K562 (cell line): ENCODE data around the gene SRCAP. TPM values are rescaled to one million over a fixed set of nuclear protein-coding genes. Genes with fewer than 3 reads are reported as not detected.

Experiments used
- AFF4 ChIP-seq: sonication (generic); formaldehyde crosslinking; IDR thresholded peaks from 2 replicates; pipeline ENCODE4 v1.8.0; 2023; ENCODE audit warnings: mild to moderate bottlenecking, missing genetic modification reagents
- CXXC5 ChIP-seq: fragments of 250-450 bp; sonication (Bioruptor Pico); IDR thresholded peaks from 2 replicates; pipeline ENCODE4 v1.8.0; 2022; ENCODE audit warnings: inconsistent platforms, mild to moderate bottlenecking, moderate library complexity
- ELK3 ChIP-seq: fragments of 450-650 bp; formaldehyde crosslinking; IDR thresholded peaks from 2 replicates; pipeline ENCODE4 v1.4.0; 2020; ENCODE audit warnings: mild to moderate bottlenecking
- FOXJ3 ChIP-seq: sonication (generic); formaldehyde crosslinking; IDR thresholded peaks from 2 replicates; pipeline ENCODE4 v1.4.0; 2020; ENCODE audit warnings: mild to moderate bottlenecking, missing genetic modification reagents
- GABPB2 ChIP-seq: fragments of 250-450 bp; sonication (Bioruptor Pico); conservative IDR thresholded peaks from 2 replicates; pipeline ENCODE4 v1.5.1; 2021; ENCODE audit warnings: mild to moderate bottlenecking
- GATAD2A ChIP-seq: fragments of 450-650 bp; IDR thresholded peaks from 2 replicates; pipeline ENCODE4 v1.6.1; 2017
- GTF2E2 ChIP-seq: fragments of 200-800 bp; sonication (Bioruptor generic); IDR thresholded peaks from 2 replicates; pipeline ENCODE4 v1.6.1; 2016; ENCODE audit warnings: missing genetic modification characterization, missing compliant biosample characterization
- KLF1 ChIP-seq: fragments of 450-650 bp; IDR thresholded peaks from 2 replicates; pipeline ENCODE4 v1.6.1; 2016; ENCODE audit warnings: missing genetic modification characterization, missing compliant biosample characterization
- KLF6 ChIP-seq: fragments of 250-450 bp; sonication (Bioruptor Pico); IDR thresholded peaks from 2 replicates; pipeline ENCODE4 v1.4.0; 2020; ENCODE audit warnings: mild to moderate bottlenecking, moderate library complexity, borderline replicate concordance
- MECOM ChIP-seq: fragments of 250-450 bp; sonication (Bioruptor Pico); IDR thresholded peaks from 2 replicates; pipeline ENCODE4 v1.8.0; 2022; ENCODE audit warnings: inconsistent platforms
- NR2C1 ChIP-seq, 2 experiments: fragments of 450-650 bp; IDR thresholded peaks; 2 replicates each; pipeline ENCODE4 v1.6.1; 2017; ENCODE audit warnings: mild to moderate bottlenecking in 2 of 2, antibody characterized with exemption in 1 of 2, inconsistent platforms in 1 of 2, missing compliant biosample characterization in 1 of 2, missing genetic modification characterization in 1 of 2
- PHB2 ChIP-seq: fragments of 450-650 bp; IDR thresholded peaks from 2 replicates; pipeline ENCODE4 v1.6.1; 2017; ENCODE audit warnings: low read depth
- STAT5A ChIP-seq: IDR thresholded peaks from 2 replicates; pipeline ENCODE4 v1.6.1; 2012; ENCODE audit warnings: low read length, inconsistent platforms, borderline replicate concordance
- ZFP36 ChIP-seq: fragments of 150-350 bp; IDR thresholded peaks from 2 replicates; pipeline ENCODE4 v1.6.1; 2018; ENCODE audit warnings: low read length, low read depth; ENCODE audit not compliant: partially characterized antibody
- ZNF12 ChIP-seq: sonication (generic); formaldehyde crosslinking; IDR thresholded peaks from 2 replicates; pipeline ENCODE4 v1.4.0; 2020; ENCODE audit warnings: mild to moderate bottlenecking, missing genetic modification reagents
- ZNF133 ChIP-seq: fragments of 250-450 bp; sonication (Bioruptor Pico); IDR thresholded peaks from 2 replicates; pipeline ENCODE4 v1.4.0; 2020; ENCODE audit warnings: mild to moderate bottlenecking
- ZNF347 ChIP-seq: fragments of 450-650 bp; formaldehyde crosslinking; IDR thresholded peaks from 2 replicates; pipeline ENCODE4 v1.4.0; 2020; ENCODE audit warnings: low read depth, mild to moderate bottlenecking, moderate library complexity
- ZNF57 ChIP-seq: fragments of 450-650 bp; formaldehyde crosslinking; IDR thresholded peaks from 2 replicates; pipeline ENCODE4 v1.4.0; 2020; ENCODE audit warnings: mild to moderate bottlenecking, moderate library complexity
- polyA plus RNA-seq, 8 experiments: library from polyadenylated mRNA; depleted of rRNA in 4 of 8; stranded (reverse) in 5 of 8; unstranded in 3 of 8; fragments of >200 nt; fragmentation: Nextera tagmentation in 2 of 8; fragmentation: Illumina TruSeq in 1 of 8; extraction: Ambion mirVana in 2 of 8; extraction: Trizol in 1 of 8; gene quantifications; 2 replicates each; pipeline versions ENCODE4 v1.2.1 to v1.2.3, GENCODE V29; 2011 to 2014; ENCODE audit warnings: inconsistent platforms in 1 of 8, missing spikeins in 1 of 8
- total RNA-seq, 7 experiments: library from RNA; depleted of rRNA in 6 of 7; stranded (reverse); fragments of >200 nt in 6 of 7; fragmentation: Illumina TruSeq in 2 of 7; extraction: Trizol in 2 of 7; gene quantifications; 2 replicates each; pipeline versions ENCODE4 v1.2.1 to v1.2.3, GENCODE V29; 2011 to 2021; ENCODE audit warnings: low replicate concordance in 1 of 7
- TF ChIP-seq, protein P1 (sequence below): fragments of 250-450 bp; sonication (Bioruptor Pico); IDR thresholded peaks from 2 replicates; pipeline ENCODE4 v1.5.0; 2021; ENCODE audit warnings: mild to moderate bottlenecking, moderate library complexity

The SRCAP gene
- total and polyA plus RNA-seq, 9 of the 15 experiments (the other 6 are each of a cell fraction or from before 2014, with no cell fraction given), result 0.21 to 62.6 (median 5.8) TPM

DNA sequence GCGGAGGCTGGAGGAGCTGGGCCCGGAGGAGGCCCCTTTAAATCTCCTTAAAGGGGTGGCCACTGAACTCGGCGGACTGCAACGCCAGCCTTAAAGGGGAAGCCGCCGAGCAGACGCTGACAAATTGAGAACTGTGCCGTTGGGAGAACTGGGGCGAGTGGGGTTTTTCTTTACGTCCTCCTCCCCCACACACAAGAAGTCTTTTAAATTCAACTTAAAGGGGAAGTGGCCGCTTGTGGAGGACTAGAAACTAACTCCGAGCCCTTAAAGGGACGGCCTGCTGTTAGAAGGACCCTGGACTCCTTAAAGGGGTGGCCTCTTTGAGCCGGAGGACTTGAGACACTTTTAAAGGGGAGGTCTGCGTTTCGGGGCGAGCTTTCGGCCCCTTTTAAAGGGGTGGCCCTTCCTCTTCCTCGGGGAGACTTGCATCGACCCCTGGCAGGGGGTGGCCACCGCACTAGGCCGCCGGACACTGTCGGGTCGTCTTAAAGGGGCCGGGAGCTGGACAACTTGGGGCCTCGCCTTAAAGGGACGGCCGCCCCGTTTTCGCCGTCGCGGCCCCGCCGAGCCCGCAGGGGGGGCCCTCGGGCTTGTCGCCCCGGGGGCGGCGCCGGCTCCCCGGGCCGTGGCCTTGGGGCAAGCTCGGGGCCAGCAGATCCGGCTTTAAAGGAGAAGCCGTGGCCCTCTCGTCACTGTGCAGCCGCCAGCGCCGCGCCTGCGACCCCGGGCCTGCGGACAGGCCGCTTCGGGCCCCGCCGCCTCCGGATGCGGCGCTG lies 40.1 kb upstream of the SRCAP start (continued):
- no peak for TF ChIP-seq NR2C1 (IDR thresholded peaks at IDR 0.05)
- TF ChIP-seq NR2C1 (tag; IDR thresholded peaks at IDR 0.05), result no peak
- no peak for TF ChIP-seq KLF1 (tag)
- no peak for TF ChIP-seq FOXJ3 (CRISPR knock-in tag)
- peak; percentile 62; the same call in 1 of the 2 replicates for TF ChIP-seq AFF4 (CRISPR knock-in tag)
- TF ChIP-seq, protein P1, sequence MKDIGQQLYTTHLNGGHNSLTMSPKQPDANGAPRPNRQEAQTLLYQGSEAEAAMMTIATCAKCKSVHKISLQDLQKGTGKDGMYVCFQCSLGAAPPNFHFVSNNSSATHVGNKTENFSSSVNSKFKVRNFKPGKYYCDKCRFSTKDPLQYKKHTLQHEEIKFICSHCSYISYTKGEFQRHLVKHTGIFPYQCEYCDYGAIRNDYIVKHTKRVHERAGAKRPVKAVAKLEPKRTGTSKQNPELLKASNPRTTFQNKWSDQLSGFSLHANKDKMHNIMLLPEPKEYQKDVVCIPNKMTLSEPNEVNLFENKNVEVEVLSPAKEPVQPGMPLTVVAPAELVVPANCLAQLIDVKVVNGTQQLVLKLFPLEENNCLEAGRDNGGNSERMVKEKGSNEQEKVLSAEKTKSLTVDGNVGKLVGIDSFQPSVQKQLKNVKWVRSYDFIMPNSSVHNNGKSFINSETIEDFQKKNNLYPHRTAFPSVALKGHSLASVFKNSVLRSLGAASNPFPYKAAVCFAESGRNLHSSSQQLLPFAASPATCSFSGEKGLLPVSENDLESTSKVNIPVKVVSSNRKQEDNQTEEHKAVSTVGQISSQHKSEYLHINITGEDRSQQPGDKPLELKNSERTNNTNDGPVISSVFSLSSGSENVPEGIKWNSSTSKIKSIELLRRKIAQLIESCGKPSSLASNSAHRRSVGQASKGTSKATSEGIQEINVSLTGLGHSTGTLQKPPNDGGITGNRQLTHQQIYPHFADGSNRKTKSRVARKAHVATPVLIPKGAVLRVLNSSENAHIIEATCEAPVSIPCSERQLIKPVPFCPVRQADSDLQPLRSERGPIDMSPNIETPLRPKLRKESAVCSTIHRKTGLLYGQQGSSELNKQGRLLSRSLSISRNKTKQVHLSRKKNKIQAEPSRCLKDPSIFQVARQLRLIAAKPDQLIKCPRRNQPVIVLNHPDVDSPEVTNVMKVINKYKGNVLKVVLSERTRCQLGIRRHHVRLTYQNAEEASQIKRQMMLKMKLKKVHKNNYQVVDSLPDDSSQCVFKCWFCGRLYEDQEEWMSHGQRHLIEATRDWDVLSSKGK, result no peak
- TF ChIP-seq STAT5A, result no peak
- no peak for TF ChIP-seq KLF6 (CRISPR knock-in tag)
- TF ChIP-seq ELK3 (CRISPR knock-in tag), result no peak
- no peak for TF ChIP-seq GABPB2 (CRISPR knock-in tag)
- peak; percentile 74 for TF ChIP-seq CXXC5
- no peak for TF ChIP-seq ZNF12 (CRISPR knock-in tag)
- TF ChIP-seq ZFP36, result no peak
- TF ChIP-seq GATAD2A, result no peak
- TF ChIP-seq ZNF347 (CRISPR knock-in tag), result no peak
- TF ChIP-seq GTF2E2 (tag), result peak; percentile 64; the same call in 1 of the 2 replicates
- no peak for TF ChIP-seq ZNF133 (CRISPR knock-in tag)
- no peak for TF ChIP-seq MECOM (CRISPR knock-in tag)
- TF ChIP-seq PHB2, result no peak
- TF ChIP-seq ZNF57 (CRISPR knock-in tag), result no peak
